MCF 10A (cell line): ENCODE results near the gene NOL4L. TPM values are rescaled to one million over a fixed set of nuclear protein-coding genes. Genes with fewer than 3 reads are reported as not detected.

ENCODE experiments used
- BruUV-seq: library from RNA; stranded (reverse); fragments of 400-500 nt; replicated peaks from 2 replicates; lab custom pipeline; 2021; lab: Mats Ljungman, UMichigan
- CTCF ChIA-PET: fragments of 300-600 bp; sonication (Branson Sonifier 250); formaldehyde crosslinking; extraction: SDS; loops from one replicate; lab custom pipeline; 2021; ENCODE audit warnings: antibody characterized with exemption, inconsistent platforms; lab: Yijun Ruan, JAX
- POLR2A ChIA-PET: fragments of 300-600, 350-650 bp; sonication (Branson Sonifier 250); formaldehyde crosslinking; extraction: SDS; loops from one replicate; lab custom pipeline; 2020; ENCODE audit warnings: antibody characterized with exemption, inconsistent platforms; lab: Yijun Ruan, JAX
- DNase-seq: peaks from one replicate; pipeline ENCODE4 v3.0.0-alpha.2; 2018; ENCODE audit not compliant: unreplicated experiment
- H3K27ac Mint-ChIP-seq: one replicate; pipeline ENCODE4 v1.8.0; 2022; ENCODE audit warnings: mild to moderate bottlenecking, low read depth, mixed read lengths; ENCODE audit not compliant: unreplicated experiment
- H3K27me3 Mint-ChIP-seq: one replicate; pipeline ENCODE4 v1.8.0; 2022; ENCODE audit warnings: mixed read lengths; ENCODE audit not compliant: insufficient read depth, unreplicated experiment
- H3K36me3 Mint-ChIP-seq: one replicate; pipeline ENCODE4 v1.8.0; 2022; ENCODE audit warnings: mild to moderate bottlenecking, moderate library complexity, mixed read lengths; ENCODE audit not compliant: insufficient read depth, unreplicated experiment
- H3K4me1 Mint-ChIP-seq: one replicate; pipeline ENCODE4 v1.8.0; 2022; ENCODE audit warnings: mixed read lengths; ENCODE audit not compliant: insufficient read depth, unreplicated experiment
- H3K4me3 Mint-ChIP-seq: one replicate; pipeline ENCODE4 v1.8.0; 2022; ENCODE audit warnings: mild to moderate bottlenecking, moderate library complexity, mixed read lengths; ENCODE audit not compliant: unreplicated experiment
- H3K9me3 Mint-ChIP-seq: one replicate; pipeline ENCODE4 v1.8.0; 2022; ENCODE audit warnings: mixed read lengths; ENCODE audit not compliant: unreplicated experiment
- CTCF ChIP-seq: fragments of 200-600 bp; IDR thresholded peaks from one replicate; pipeline ENCODE4 v1.8.0; 2022; ENCODE audit warnings: antibody characterized with exemption, mild to moderate bottlenecking; ENCODE audit not compliant: unreplicated experiment
- intact Hi-C: fragments of 100-400 bp; cut with micrococcal nuclease; formaldehyde crosslinking; loops from 2 replicates; pipeline ENCODE4 v1.14.1; 2022
- total RNA-seq: library from RNA; stranded (reverse); gene quantifications from 2 replicates; pipeline ENCODE4 v1.2.3, GENCODE V29; 2022

Gene NOL4L
- total RNA-seq, 1 experiment from 2014 or later: 3.3 TPM

- H3K9me3 Mint-ChIP-seq: no peaks in the 10 kb centered on the region
- peak; percentile 5 for DNase-seq
- peak overlapping the region; percentile 75 for H3K4me3 Mint-ChIP-seq
- ChIA-PET CTCF (no interaction called here), POLR2A (interaction anchor here (0.8 to 1.7 kb wide), 3 partner anchors 115 to 138 kb away, joined by 4 to 7 read pairs (median 4); no protein-coding TSS in a partner anchor)
- intact Hi-C loops: no loop called here
- H3K4me1 Mint-ChIP-seq: peaks cover 8% of the 10 kb centered on the region
- no peak overlapping the region for H3K27ac Mint-ChIP-seq
- H3K27me3 Mint-ChIP-seq: peaks cover 21% of the 10 kb centered on the region
- no TSS peak for BruUV-seq
- no peak for TF ChIP-seq CTCF
- no peaks in the 10 kb centered on the region for H3K36me3 Mint-ChIP-seq
Observed at GRCh38 chr20:32482442-32483261, 102.5 kb downstream of the NOL4L start.

- H3K27me3 Mint-ChIP-seq: peaks cover 15% of the 10 kb centered on the region
- peak overlapping the region; percentile 75 for H3K4me3 Mint-ChIP-seq
- ChIA-PET CTCF (interaction anchor here (0.5 kb wide), 1 partner anchor 357 kb away, joined by 3 read pairs; no protein-coding TSS in a partner anchor), POLR2A (no interaction called here)
- DNase-seq: no peak
- H3K36me3 Mint-ChIP-seq: no peaks in the 10 kb centered on the region
- BruUV-seq: no TSS peak
- H3K4me1 Mint-ChIP-seq: peaks cover 8% of the 10 kb centered on the region
- no peak overlapping the region for H3K27ac Mint-ChIP-seq
- intact Hi-C loops: no loop called here
- TF ChIP-seq CTCF: no peak
- H3K9me3 Mint-ChIP-seq: no peaks in the 10 kb centered on the region
Observed at GRCh38 chr20:32482143-32482441, 103.0 kb downstream of the NOL4L start.

- peaks cover 11% of the 10 kb centered on the region for H3K4me1 Mint-ChIP-seq
- intact Hi-C loops: no loop called here
- H3K36me3 Mint-ChIP-seq: no peaks in the 10 kb centered on the region
Observed at GRCh38 chr20:32481311-32482142, 103.6 kb downstream of the NOL4L start.

More at GRCh38 chr20:32481311-32482142, 103.6 kb downstream of the NOL4L start:
- no peak overlapping the region for H3K27ac Mint-ChIP-seq
- ChIA-PET CTCF (interaction anchor here (0.5 kb wide), 2 partner anchors 143 to 356 kb away, joined by 3 read pairs; no protein-coding TSS in a partner anchor), POLR2A (no interaction called here)
- no peak for TF ChIP-seq CTCF
- H3K27me3 Mint-ChIP-seq: peaks cover 10% of the 10 kb centered on the region
- no TSS peak for BruUV-seq
- peak overlapping the region; percentile 75 for H3K4me3 Mint-ChIP-seq
- no peak for DNase-seq
- H3K9me3 Mint-ChIP-seq: no peaks in the 10 kb centered on the region
